GM23248 (cell line): Measurements from ENCODE around the gene COMMD1. TPM values are rescaled to one million over a fixed set of nuclear protein-coding genes. Genes with fewer than 3 reads are reported as not detected.

Source experiments
- DNase-seq: peaks from one replicate; pipeline ENCODE4 v3.0.0-alpha.2; 2015
- H2AFZ ChIP-seq: fragments of 200-600 bp; sonication (generic); 2 replicates; pipeline ENCODE4 v1.6.1; 2016; ENCODE audit warnings: antibody characterized with exemption
- H3F3A ChIP-seq: fragments of 200-600 bp; sonication (generic); 2 replicates; pipeline ENCODE4 v1.6.1; 2016; ENCODE audit warnings: mild to moderate bottlenecking, antibody characterized with exemption, mixed run types; ENCODE audit not compliant: insufficient read depth
- H3K27ac ChIP-seq: fragments of 200-600 bp; sonication (generic); 2 replicates; pipeline ENCODE4 v1.5.1; 2016; ENCODE audit warnings: mild to moderate bottlenecking
- H3K27me3 ChIP-seq: fragments of 200-600 bp; sonication (generic); replicated peaks from 2 replicates; pipeline ENCODE4 v1.6.1; 2016; ENCODE audit warnings: mild to moderate bottlenecking; ENCODE audit not compliant: insufficient read depth
- H3K36me3 ChIP-seq: fragments of 200-600 bp; sonication (generic); 2 replicates; pipeline ENCODE4 v1.6.1; 2016; ENCODE audit warnings: low read depth, mild to moderate bottlenecking
- H3K4me1 ChIP-seq: fragments of 200-600 bp; sonication (generic); 2 replicates; pipeline ENCODE4 v1.6.1; 2016; ENCODE audit warnings: mild to moderate bottlenecking; ENCODE audit not compliant: insufficient read depth
- H3K4me2 ChIP-seq: fragments of 200-600 bp; sonication (generic); one replicate; pipeline ENCODE4 v1.6.1; 2016; ENCODE audit warnings: mild to moderate bottlenecking; ENCODE audit not compliant: unreplicated experiment
- H3K4me3 ChIP-seq: fragments of 200-600 bp; sonication (generic); 2 replicates; pipeline ENCODE4 v1.5.1; 2016; ENCODE audit warnings: mild to moderate bottlenecking
- H3K79me2 ChIP-seq: fragments of 200-600 bp; sonication (generic); 2 replicates; pipeline ENCODE4 v1.6.1; 2016; ENCODE audit warnings: mild to moderate bottlenecking; ENCODE audit not compliant: insufficient read depth
- H3K9ac ChIP-seq: fragments of 200-600 bp; sonication (generic); 2 replicates; pipeline ENCODE4 v1.6.1; 2016; ENCODE audit warnings: mild to moderate bottlenecking
- H3K9me2 ChIP-seq: fragments of 200-600 bp; sonication (generic); 2 replicates; pipeline ENCODE4 v1.6.1; 2016; ENCODE audit warnings: mixed run types, mild to moderate bottlenecking, moderate library complexity; ENCODE audit not compliant: insufficient read depth
- H3K9me3 ChIP-seq: fragments of 200-600 bp; sonication (generic); one replicate; pipeline ENCODE4 v1.6.1; 2017; ENCODE audit warnings: low read depth
- H4K20me1 ChIP-seq: fragments of 200-600 bp; sonication (generic); 2 replicates; pipeline ENCODE4 v1.6.0; 2016; ENCODE audit not compliant: insufficient read depth
- EZH2 ChIP-seq: fragments of 200-600 bp; sonication (generic); IDR thresholded peaks from 2 replicates; pipeline ENCODE4 v1.6.1; 2018; ENCODE audit warnings: antibody characterized with exemption, mild to moderate bottlenecking; ENCODE audit not compliant: insufficient read depth, poor library complexity, severe bottlenecking
- EZH2phosphoT487 ChIP-seq: fragments of 200-600 bp; sonication (generic); IDR thresholded peaks from 2 replicates; pipeline ENCODE4 v1.6.1; 2018; ENCODE audit warnings: antibody characterized with exemption, moderate library complexity, mild to moderate bottlenecking, low read depth; ENCODE audit not compliant: insufficient read depth
- WGBS, 2 experiments: methylation state at CpG; one replicate each; pipeline ENCODE4 v1.1.6; 2015 to 2017; ENCODE audit warnings: low lambda C conversion rate in 2 of 2, low coverage in 1 of 2; ENCODE audit errors: missing lambda C conversion rate in 2 of 2; 5-methylcytosine and 5-hydroxymethylcytosine counted together
- in situ Hi-C: fragments of 300-500 bp; cut with MboI; formaldehyde crosslinking; loops from 2 replicates; pipeline ENCODE4 v1.15.0; 2020
- polyA plus RNA-seq: library from polyadenylated mRNA; unstranded; fragments of >200 nt; fragmentation: Nextera tagmentation; extraction: Ambion mirVana; gene quantifications from 2 replicates; pipeline ENCODE4 v1.2.1, GENCODE V29; 2016
- total RNA-seq: library from RNA; depleted of rRNA; stranded (reverse); fragments of >200 nt; shearing (Covaris generic); gene quantifications from 2 replicates; pipeline ENCODE4 v1.2.3, GENCODE V29; 2014

Gene COMMD1
- total and polyA plus RNA-seq, 2 experiments from 2014 or later, result 40.5 to 74.2 TPM

GRCh38 chr2:62007555-62007954, 102.1 kb downstream of the COMMD1 start:
- in situ Hi-C loops, result no loop called here
- DNase-seq, result no peak
- Histone ChIP-seq H4K20me1 (no peaks in the 10 kb centered on the region), H3K9me2 (no peaks in the 10 kb centered on the region), H3K79me2 (no peaks in the 10 kb centered on the region), H3K4me3 (no peak overlapping the region), H3K27ac (no peak overlapping the region), H3K4me2 (no peak overlapping the region), H2AFZ (no peak overlapping the region), H3K36me3 (no peaks in the 10 kb centered on the region), H3K27me3 (no peaks in the 10 kb centered on the region), H3F3A (no peaks in the 10 kb centered on the region), H3K4me1 (no peaks in the 10 kb centered on the region), H3K9ac (no peak overlapping the region), H3K9me3 (no peaks in the 10 kb centered on the region)
- TF ChIP-seq EZH2phosphoT487, result no peak
- no peak for TF ChIP-seq EZH2
- WGBS, 2 experiments, result 96 to 97% methylated on average over 3 of the region's 3 CpGs

DNA sequence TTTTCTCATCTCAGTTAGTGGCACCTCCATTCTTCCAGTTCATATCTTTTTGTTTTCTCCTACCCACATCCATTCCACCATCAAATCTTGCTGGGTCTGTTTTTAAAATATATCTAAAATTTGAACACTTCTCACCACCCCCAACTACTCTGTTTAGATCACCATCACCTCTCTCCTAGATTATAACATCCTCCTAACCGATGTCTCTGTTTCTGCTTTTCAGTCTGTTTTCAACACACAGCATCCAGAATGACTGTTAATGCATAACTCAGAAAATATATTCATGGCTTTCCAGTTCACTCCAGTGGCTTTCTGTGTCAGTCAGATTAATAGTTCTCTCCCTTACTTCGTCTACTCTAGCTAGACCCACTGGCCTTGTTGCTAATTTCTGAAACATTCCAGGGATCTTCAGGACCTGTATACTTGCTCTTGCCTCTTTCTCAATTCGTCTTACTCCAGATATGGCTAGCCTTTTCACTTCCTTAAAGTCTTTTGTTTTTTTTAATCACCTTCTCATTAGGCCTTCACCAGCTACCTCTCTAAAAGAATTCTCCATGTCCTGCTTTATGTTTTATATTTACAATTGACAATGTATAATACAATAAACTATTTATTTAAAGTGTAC, 105.3 kb downstream of the COMMD1 start:
- H3K9ac ChIP-seq, result no peak overlapping the region
- no peak overlapping the region for H3K27ac ChIP-seq
- no peaks in the 10 kb centered on the region for H3K9me3 ChIP-seq
- H3K4me2 ChIP-seq, result no peak overlapping the region
- TF ChIP-seq EZH2, result no peak
- TF ChIP-seq EZH2phosphoT487, result no peak
- no peaks in the 10 kb centered on the region for H3K36me3 ChIP-seq
- H3K9me2 ChIP-seq, result no peaks in the 10 kb centered on the region
- H3K27me3 ChIP-seq, result no peaks in the 10 kb centered on the region
- no peaks in the 10 kb centered on the region for H4K20me1 ChIP-seq
- no peaks in the 10 kb centered on the region for H3K4me1 ChIP-seq
- no peaks in the 10 kb centered on the region for H3F3A ChIP-seq
- no peak overlapping the region for H3K4me3 ChIP-seq
- H2AFZ ChIP-seq, result no peak overlapping the region
- DNase-seq, result no peak
- in situ Hi-C loops, result no loop called here
- WGBS, 2 experiments, result 80 to 86% methylated on average over 3 of the region's 3 CpGs
- no peaks in the 10 kb centered on the region for H3K79me2 ChIP-seq

DNA sequence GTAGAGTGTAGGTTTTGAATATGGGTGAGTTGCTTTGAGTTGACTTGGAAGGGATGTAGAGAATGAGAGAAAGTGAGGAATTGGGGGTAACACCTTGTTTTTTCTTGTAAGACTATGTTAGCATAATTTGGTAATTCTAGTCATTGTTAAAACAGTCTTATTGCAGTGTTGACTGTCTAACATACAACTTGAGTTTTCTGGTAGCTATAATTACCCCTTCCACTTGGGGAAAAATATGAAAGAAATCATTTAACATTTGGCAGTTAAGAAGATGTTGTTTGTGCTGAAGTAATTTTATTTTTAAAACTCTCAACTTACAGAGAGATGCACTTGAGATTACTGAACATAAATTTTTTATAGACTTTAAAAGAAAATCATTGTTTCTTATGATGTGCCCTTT, 108.2 kb downstream of the COMMD1 start:
- H2AFZ ChIP-seq, result no peak overlapping the region

DNA sequence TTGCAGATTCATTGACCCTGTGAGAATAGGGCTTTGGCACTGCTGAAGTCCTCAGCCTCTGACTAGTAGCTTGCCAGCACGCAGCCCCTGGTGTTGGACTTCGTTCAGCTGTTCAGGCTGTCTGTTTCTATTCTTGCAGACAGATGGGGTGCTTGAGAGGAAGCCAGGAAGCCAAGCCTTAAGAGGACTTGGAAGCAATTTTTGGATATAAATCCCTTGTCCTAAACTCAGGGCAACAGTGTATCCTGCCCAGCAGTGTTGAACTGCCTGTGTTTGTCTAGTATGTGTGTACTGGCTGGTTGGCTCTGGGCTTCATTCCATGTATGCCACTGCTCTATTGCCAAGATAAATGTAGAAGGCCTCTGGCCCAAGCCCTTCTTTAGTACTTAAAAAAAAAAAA, 108.6 kb downstream of the COMMD1 start:
- H3K9ac ChIP-seq, result no peak overlapping the region
- no peaks in the 10 kb centered on the region for H3K9me3 ChIP-seq
- H3K9me2 ChIP-seq, result no peaks in the 10 kb centered on the region
- no peak overlapping the region for H3K27ac ChIP-seq
- H3K4me1 ChIP-seq, result no peaks in the 10 kb centered on the region
- H3K79me2 ChIP-seq, result no peaks in the 10 kb centered on the region
- H3K4me3 ChIP-seq, result no peak overlapping the region
- H3K4me2 ChIP-seq, result no peak overlapping the region
- no peaks in the 10 kb centered on the region for H3K36me3 ChIP-seq
- H3K27me3 ChIP-seq, result no peaks in the 10 kb centered on the region
- in situ Hi-C loops, result no loop called here
- H3F3A ChIP-seq, result no peaks in the 10 kb centered on the region
- peak; percentile 51 for DNase-seq
- 17 to 24% methylated on average over 2 of the region's 2 CpGs for WGBS, 2 experiments
- H2AFZ ChIP-seq, result no peak overlapping the region
- no peaks in the 10 kb centered on the region for H4K20me1 ChIP-seq
- TF ChIP-seq EZH2 (no peak), EZH2phosphoT487 (no peak)

More for the DNA sequence above, 108.2 kb downstream of the COMMD1 start:
- Histone ChIP-seq H3K79me2 (no peaks in the 10 kb centered on the region), H4K20me1 (no peaks in the 10 kb centered on the region), H3K36me3 (no peaks in the 10 kb centered on the region), H3K27ac (no peak overlapping the region), H3K4me2 (no peak overlapping the region), H3K9ac (no peak overlapping the region), H3K27me3 (no peaks in the 10 kb centered on the region), H3K9me2 (no peaks in the 10 kb centered on the region), H3K4me1 (no peaks in the 10 kb centered on the region), H3F3A (no peaks in the 10 kb centered on the region), H3K4me3 (no peak overlapping the region), H3K9me3 (no peaks in the 10 kb centered on the region)
- no peak for DNase-seq
- in situ Hi-C loops, result no loop called here
- TF ChIP-seq EZH2 (no peak), EZH2phosphoT487 (no peak)

- in situ Hi-C loops, result no loop called here
- Histone ChIP-seq H3K9me3 (no peaks in the 10 kb centered on the region), H3K4me3 (no peak overlapping the region), H2AFZ (no peak overlapping the region), H3K36me3 (no peaks in the 10 kb centered on the region), H4K20me1 (no peaks in the 10 kb centered on the region), H3K4me2 (no peak overlapping the region), H3K4me1 (no peaks in the 10 kb centered on the region), H3K9ac (no peak overlapping the region), H3K9me2 (no peaks in the 10 kb centered on the region), H3K27me3 (no peaks in the 10 kb centered on the region), H3K27ac (no peak overlapping the region), H3F3A (no peaks in the 10 kb centered on the region), H3K79me2 (no peaks in the 10 kb centered on the region)
- no peak for DNase-seq
- 100% methylated on average over 1 of the region's 1 CpG for WGBS, 2 experiments
- no peak for TF ChIP-seq EZH2
- TF ChIP-seq EZH2phosphoT487, result no peak
These were observed 111.5 kb downstream of the COMMD1 start for GRCh38 chr2:62016957-62017356.
